SK-N-SH (cell line): ENCODE measurements around the gene PKNOX2. TPM values are rescaled to one million over a fixed set of nuclear protein-coding genes. Genes with fewer than 3 reads are reported as not detected.

Source experiments
- CTCF ChIA-PET: fragments of 300-600, 350-600 bp; formaldehyde crosslinking; extraction: SDS; loops from one replicate; lab custom pipeline; 2021; lab: Yijun Ruan, JAX
- POLR2A ChIA-PET: fragments of 350-600 bp; sonication (Branson Sonifier 250); formaldehyde crosslinking; extraction: SDS; loops from one replicate; lab custom pipeline; 2020; ENCODE audit warnings: antibody characterized with exemption, inconsistent platforms; lab: Yijun Ruan, JAX
- DNase-seq: peaks from one replicate; pipeline ENCODE4 v3.0.0; 2012
- H2AFZ ChIP-seq: fragments of 200-600 bp; sonication (generic); 2 replicates; pipeline ENCODE4 v1.8.1; 2016; ENCODE audit warnings: antibody characterized with exemption, mild to moderate bottlenecking, low read depth
- H3F3A ChIP-seq: fragments of 200-600 bp; sonication (generic); replicated peaks from 2 replicates; pipeline ENCODE3; 2016; ENCODE audit warnings: antibody characterized with exemption, mild to moderate bottlenecking; ENCODE audit not compliant: insufficient read depth
- H3K27ac ChIP-seq, 2 experiments: fragments of 200-500 bp in 1 of 2; fragments of 200-600 bp in 1 of 2; sonication (Bioruptor generic) in 1 of 2; sonication (generic), shearing (Covaris generic) in 1 of 2; 2 replicates each; pipeline versions ENCODE4 v1.5.1 to v1.6.1; 2014 to 2016; ENCODE audit warnings: low read depth in 2 of 2, inconsistent platforms in 1 of 2, low read length in 1 of 2, mild to moderate bottlenecking in 1 of 2, mixed read lengths in 1 of 2
- H3K27me3 ChIP-seq: fragments of 200-600 bp; sonication (generic), shearing (Covaris generic); 2 replicates; pipeline ENCODE4 v1.6.1; 2016; ENCODE audit warnings: mixed run types; ENCODE audit not compliant: insufficient read depth
- H3K36me3 ChIP-seq, 2 experiments: fragments of 200-500 bp in 1 of 2; fragments of 200-600 bp in 1 of 2; sonication (Bioruptor generic) in 1 of 2; sonication (generic) in 1 of 2; replicated peaks in 1 of 2; 2 replicates each; pipeline versions ENCODE3 to v1.5.1; 2014 to 2016; ENCODE audit warnings: low read length in 1 of 2, mild to moderate bottlenecking in 1 of 2; ENCODE audit not compliant: insufficient read depth in 2 of 2, control insufficient read depth in 1 of 2
- H3K4me1 ChIP-seq, 2 experiments: fragments of 200-500 bp in 1 of 2; fragments of 200-600 bp in 1 of 2; sonication (Bioruptor generic) in 1 of 2; sonication (generic), shearing (Covaris generic) in 1 of 2; 2 replicates each; pipeline versions ENCODE4 v1.5.1 to v1.6.1; 2014 to 2016; ENCODE audit warnings: low read depth in 1 of 2, low read length in 1 of 2, mixed run types in 1 of 2; ENCODE audit not compliant: insufficient read depth in 2 of 2, control insufficient read depth in 1 of 2
- H3K4me2 ChIP-seq: fragments of 200-600 bp; sonication (generic), shearing (Covaris generic); 2 replicates; pipeline ENCODE4 v1.6.1; 2017; ENCODE audit warnings: mixed run types
- H3K4me3 ChIP-seq, 2 experiments: fragments of 200-500 bp in 1 of 2; fragments of 200-600 bp in 1 of 2; sonication (Bioruptor generic) in 1 of 2; sonication (generic), shearing (Covaris generic) in 1 of 2; 2 replicates each; pipeline versions ENCODE4 v1.5.1 to v1.8.1; 2014 to 2016; ENCODE audit warnings: low read depth in 2 of 2, inconsistent platforms in 1 of 2, low read length in 1 of 2, mild to moderate bottlenecking in 1 of 2, mixed read lengths in 1 of 2, moderate library complexity in 1 of 2
- H3K79me2 ChIP-seq: fragments of 200-600 bp; sonication (generic); 2 replicates; pipeline ENCODE4 v1.8.1; 2017; ENCODE audit warnings: mild to moderate bottlenecking; ENCODE audit not compliant: insufficient read depth
- H3K9ac ChIP-seq: fragments of 200-600 bp; sonication (generic); 2 replicates; pipeline ENCODE4 v1.6.1; 2017; ENCODE audit warnings: mixed run types
- H3K9me2 ChIP-seq: fragments of 200-600 bp; sonication (generic); 2 replicates; pipeline ENCODE4 v1.6.1; 2017; ENCODE audit warnings: mixed run types
- H3K9me3 ChIP-seq: fragments of 200-600 bp; sonication (generic); 2 replicates; pipeline ENCODE4 v1.6.1; 2017; ENCODE audit warnings: mixed run types, mild to moderate bottlenecking, moderate library complexity
- H4K20me1 ChIP-seq: fragments of 200-600 bp; sonication (generic); 2 replicates; pipeline ENCODE4 v1.6.1; 2017; ENCODE audit warnings: mild to moderate bottlenecking, mixed run types; ENCODE audit not compliant: insufficient read depth
- ELF1 ChIP-seq: IDR thresholded peaks from 2 replicates; pipeline ENCODE4 v1.4.0; 2012
- GABPA ChIP-seq: IDR thresholded peaks from 2 replicates; pipeline ENCODE4 v1.4.0; 2012; ENCODE audit warnings: low read depth, mild to moderate bottlenecking
- GATA2 ChIP-seq: sonication (generic); formaldehyde crosslinking; IDR thresholded peaks from 2 replicates; pipeline ENCODE4 v1.5.0; 2020; ENCODE audit warnings: mild to moderate bottlenecking, missing genetic modification reagents
- IRF3 ChIP-seq: fragments of 150-350 bp; IDR thresholded peaks from 2 replicates; pipeline ENCODE4 v1.6.1; 2016; ENCODE audit warnings: mild to moderate bottlenecking, low read depth, low read length
- MXI1 ChIP-seq: IDR thresholded peaks from 2 replicates; pipeline ENCODE4 v1.6.1; 2012; ENCODE audit warnings: mild to moderate bottlenecking, low read depth, low read length, improper control_type of control experiment
- RFX5 ChIP-seq: IDR thresholded peaks from 2 replicates; pipeline ENCODE4 v1.6.1; 2012; ENCODE audit warnings: mild to moderate bottlenecking, improper control_type of control experiment, low read length
- SIN3A ChIP-seq: IDR thresholded peaks from 2 replicates; pipeline ENCODE4 v1.6.1; 2012; ENCODE audit warnings: low read depth, mild to moderate bottlenecking, low read length, moderate library complexity, borderline replicate concordance
- TCF12 ChIP-seq: IDR thresholded peaks from 2 replicates; pipeline ENCODE4 v1.4.0; 2012
- WGBS: methylation state at CpG from one replicate; pipeline ENCODE4 v1.1.6; 2017; ENCODE audit warnings: low lambda C conversion rate; 5-methylcytosine and 5-hydroxymethylcytosine counted together
- polyA plus RNA-seq, 3 experiments: library from polyadenylated mRNA; depleted of rRNA; stranded (reverse); fragments of >200 nt; gene quantifications; 2 replicates each; pipeline ENCODE4 v1.2.3, GENCODE V29; 2012
- TF ChIP-seq, protein P1 (sequence below): IDR thresholded peaks from 2 replicates; pipeline ENCODE4 v1.4.0; 2012; ENCODE audit warnings: low read depth, borderline replicate concordance

The PKNOX2 gene
- polyA plus RNA-seq, 1 of the 3 experiments (the other 2 are of a cell fraction), result 0.02 TPM

GRCh38 chr11:125303186-125303585 lies 138.6 kb downstream of the PKNOX2 start:
- H3K4me2 ChIP-seq, result no peak overlapping the region
- no peaks in the 10 kb centered on the region for H3K79me2 ChIP-seq
- H2AFZ ChIP-seq, result no peak overlapping the region
- H3K27ac ChIP-seq, result no peak overlapping the region
- no peak overlapping the region for H3K4me3 ChIP-seq
- 0 out of 2 replicates have a peak, but pooled peaks cover 8% of the 10 kb centered on the region for H3K27me3 ChIP-seq
- WGBS, result 65% methylated on average over 3 of the region's 5 CpGs
- CTCF ChIA-PET, result interaction anchor here (0.8 to 2.1 kb wide), 8 partner anchors 10 to 161 kb away, joined by 3 to 6 read pairs (median 4); no protein-coding TSS in a partner anchor
- TF ChIP-seq ELF1 (no peak), SIN3A (no peak)
- TF ChIP-seq, protein P1, sequence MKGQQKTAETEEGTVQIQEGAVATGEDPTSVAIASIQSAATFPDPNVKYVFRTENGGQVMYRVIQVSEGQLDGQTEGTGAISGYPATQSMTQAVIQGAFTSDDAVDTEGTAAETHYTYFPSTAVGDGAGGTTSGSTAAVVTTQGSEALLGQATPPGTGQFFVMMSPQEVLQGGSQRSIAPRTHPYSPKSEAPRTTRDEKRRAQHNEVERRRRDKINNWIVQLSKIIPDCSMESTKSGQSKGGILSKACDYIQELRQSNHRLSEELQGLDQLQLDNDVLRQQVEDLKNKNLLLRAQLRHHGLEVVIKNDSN, result no peak
- POLR2A ChIA-PET, result no interaction called here
- no peaks in the 10 kb centered on the region for H4K20me1 ChIP-seq
- no peaks in the 10 kb centered on the region for H3K9me2 ChIP-seq
- H3K4me1 ChIP-seq, result peaks cover 0 to 8% of the 10 kb centered on the region in 2 experiments; a peak in 1 of 4 replicates
- no peak overlapping the region for H3K9ac ChIP-seq
- H3K36me3 ChIP-seq, result no peaks in the 10 kb centered on the region
- no peaks in the 10 kb centered on the region for H3K9me3 ChIP-seq
- no peaks in the 10 kb centered on the region for H3F3A ChIP-seq
- DNase-seq, result no peak

GRCh38 chr11:125303694-125304093 lies 139.1 kb downstream of the PKNOX2 start:
- no peak overlapping the region for H3K27ac ChIP-seq
- no peaks in the 10 kb centered on the region for H3F3A ChIP-seq
- H2AFZ ChIP-seq, result no peak overlapping the region
- no peak overlapping the region for H3K4me3 ChIP-seq
- no peaks in the 10 kb centered on the region for H4K20me1 ChIP-seq
- H3K4me2 ChIP-seq, result no peak overlapping the region
- no peaks in the 10 kb centered on the region for H3K9me2 ChIP-seq
- H3K79me2 ChIP-seq, result no peaks in the 10 kb centered on the region
- H3K36me3 ChIP-seq, result no peaks in the 10 kb centered on the region
- 51% methylated on average over 5 of the region's 5 CpGs for WGBS
- TF ChIP-seq, protein P1, result no peak
- TF ChIP-seq GABPA (no peak), TCF12 (no peak), IRF3 (no peak), MXI1 (no peak), RFX5 (no peak), GATA2 (CRISPR knock-in tag) (no peak)
- ChIA-PET POLR2A (no interaction called here), CTCF (interaction anchor here (0.8 to 2.1 kb wide), 7 partner anchors 10 to 162 kb away, joined by 3 to 6 read pairs (median 3); no protein-coding TSS in a partner anchor)
- H3K9ac ChIP-seq, result no peak overlapping the region
- H3K27me3 ChIP-seq, result peaks cover 8% of the 10 kb centered on the region; the same call in 1 of the 2 replicates
- DNase-seq, result no peak
- no peaks in the 10 kb centered on the region for H3K9me3 ChIP-seq
- H3K4me1 ChIP-seq, result peaks cover 0 to 8% of the 10 kb centered on the region in 2 experiments; a peak in 1 of 4 replicates
